IPS DF 4.7 (cell line): ENCODE measurements around the gene PDE7B.

Experiments
- DNase-seq: peaks from one replicate; pipeline ENCODE4 v3.0.0-alpha.2; 2013; ENCODE audit warnings: low spot score; ENCODE audit errors: extremely low read depth

The PDE7B gene

DNA sequence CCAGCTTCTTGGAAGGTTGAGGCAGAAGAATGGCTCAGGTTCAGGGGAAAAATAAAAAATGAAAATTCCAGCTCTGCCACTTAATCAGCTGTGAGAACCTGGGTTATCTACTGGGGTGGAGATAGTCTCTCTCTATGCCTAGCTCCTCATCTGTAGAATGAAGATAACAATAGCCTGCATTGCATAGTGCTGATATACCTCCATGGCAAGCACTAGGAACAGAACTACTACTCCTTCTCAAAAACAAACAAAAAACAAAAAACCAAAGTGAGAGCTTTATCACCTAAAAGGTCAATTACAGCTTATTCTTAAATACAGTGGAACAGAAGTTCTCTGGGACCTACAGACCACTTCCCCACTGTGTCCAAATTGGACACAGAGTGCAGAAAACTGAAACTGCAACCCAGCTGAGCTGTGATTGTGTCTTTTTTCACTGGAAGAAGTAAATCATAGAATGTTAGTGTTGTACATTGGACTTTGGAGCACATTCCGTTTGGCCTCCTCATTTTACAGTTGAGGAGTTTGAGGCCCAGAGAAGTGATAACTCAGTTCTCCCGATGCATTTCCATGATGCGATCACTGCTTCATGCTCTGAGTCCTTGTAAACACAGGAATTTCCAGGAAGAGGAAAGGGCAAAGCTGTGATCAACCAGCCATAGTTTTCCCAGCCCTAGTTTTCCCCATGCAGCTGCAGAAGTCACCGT lies 375.3 kb downstream of the PDE7B start:
- no peak for DNase-seq

DNA sequence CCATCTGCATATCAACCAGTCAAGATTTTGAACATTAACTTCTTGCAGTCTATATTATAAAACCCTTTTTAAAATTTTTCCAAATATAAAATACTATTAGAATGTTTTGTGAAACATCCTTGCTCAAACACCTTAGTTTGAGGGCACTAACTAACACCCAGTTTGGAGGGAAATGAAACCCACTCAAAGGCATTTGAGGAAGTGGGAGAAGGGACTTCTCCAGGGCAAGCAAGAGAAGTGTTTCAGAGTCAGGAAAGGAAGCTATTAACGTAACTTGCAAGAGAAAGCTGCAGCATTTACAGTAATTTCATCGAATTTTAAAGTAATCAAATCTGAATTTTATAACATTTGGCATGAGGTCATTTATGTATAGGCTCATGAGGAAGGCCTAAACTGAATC lies 377.3 kb downstream of the PDE7B start:
- DNase-seq = no peak

DNA sequence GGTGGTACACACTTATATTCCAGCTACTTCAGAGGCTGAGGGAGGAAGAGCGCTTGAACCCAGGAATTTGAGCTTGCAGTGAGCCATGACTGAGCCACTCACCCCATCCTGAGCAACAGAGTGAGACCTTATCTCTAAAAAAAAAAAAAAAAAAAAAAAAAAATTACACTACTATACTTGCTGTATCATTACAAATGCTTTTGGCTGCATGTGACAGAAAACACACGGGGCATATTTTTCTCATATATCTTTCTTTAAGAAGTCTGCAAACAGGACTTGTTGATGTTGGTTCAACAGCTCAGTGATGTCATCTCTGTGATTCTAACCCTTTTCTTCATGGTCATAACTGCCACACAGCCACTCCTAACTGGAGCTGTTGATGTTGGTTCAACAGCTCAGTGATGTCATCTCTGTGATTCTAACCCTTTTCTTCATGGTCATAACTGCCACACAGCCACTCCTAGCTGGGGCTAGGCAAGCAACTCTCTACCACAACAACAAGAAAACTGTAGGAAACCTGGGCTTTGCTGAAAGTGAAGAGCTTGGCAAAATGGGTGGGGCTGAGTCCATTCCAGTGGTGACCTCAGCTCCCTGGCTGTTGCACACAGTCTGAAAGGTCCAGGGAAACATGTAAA lies 378.8 kb downstream of the PDE7B start:
- no peak for DNase-seq

DNA sequence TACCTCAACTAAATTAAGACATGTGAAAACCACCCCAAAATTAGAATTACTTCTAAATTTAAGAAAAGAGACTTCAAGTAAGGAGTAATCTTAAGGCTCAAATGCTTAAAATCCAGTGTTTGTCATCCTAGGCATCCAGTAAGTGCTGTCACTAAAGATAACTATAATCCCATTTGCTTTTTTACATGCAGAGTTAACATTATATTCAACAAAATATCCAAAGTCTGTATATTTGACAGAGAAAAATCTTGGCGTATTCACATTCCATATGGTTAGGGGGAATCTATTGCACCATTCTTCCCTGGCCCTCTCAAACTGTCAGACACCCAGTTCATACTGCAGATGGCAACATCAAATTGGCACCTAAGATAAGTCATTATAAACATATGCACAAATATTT lies 381.2 kb downstream of the PDE7B start:
- DNase-seq = no peak

GRCh38 chr6:136235233-136235564 lies 383.7 kb downstream of the PDE7B start:
- DNase-seq = no peak

- no peak for DNase-seq
Measured at GRCh38 chr6:136236466-136237293, 385.2 kb downstream of the PDE7B start.

DNA sequence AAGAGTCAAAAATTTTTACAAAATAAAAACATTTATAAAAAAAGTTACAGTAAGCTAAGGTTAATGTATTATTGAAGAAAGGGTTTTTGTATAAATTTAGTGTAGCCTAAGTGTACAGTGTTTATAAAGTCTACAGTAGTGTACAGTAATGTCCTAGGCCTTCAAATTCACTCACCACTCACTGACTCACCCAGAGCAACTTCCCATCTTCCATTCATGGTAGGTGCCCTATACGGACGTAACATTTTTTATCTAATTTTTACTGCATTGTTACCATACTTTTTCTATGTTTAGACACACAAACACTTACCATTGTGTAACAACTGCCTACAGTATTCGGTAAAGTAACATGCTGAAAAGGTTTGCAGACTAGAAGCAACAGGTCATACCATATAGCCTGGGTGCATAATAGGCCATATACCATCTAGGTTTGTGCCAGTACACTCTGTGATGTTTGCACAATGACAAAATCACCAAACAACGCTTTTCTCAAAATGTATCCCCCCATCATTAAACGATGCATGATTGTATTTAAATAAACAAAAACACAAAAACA lies 392.6 kb downstream of the PDE7B start:
- no peak for DNase-seq
